Loucy (cell line): Measurements from ENCODE around the gene HSFY1.
"Not testable (repeated sequence)": the region's sequence is repeated elsewhere in the genome, so short reads cannot be mapped to it uniquely, and the experiment has no call there.

Experiments
- EZH2phosphoT487 ChIP-seq: fragments of 200-600 bp; IDR thresholded peaks from 2 replicates; pipeline ENCODE4 v1.6.1; 2018; ENCODE audit warnings: antibody characterized with exemption, mild to moderate bottlenecking, moderate library complexity, borderline replicate concordance
- TF ChIP-seq, protein P1 (sequence below): fragments of 200-600 bp; sonication (generic); conservative IDR thresholded peaks from 2 replicates; pipeline ENCODE4 v1.5.1; 2014; ENCODE audit warnings: mild to moderate bottlenecking, antibody characterized with exemption, low read length

DNA sequence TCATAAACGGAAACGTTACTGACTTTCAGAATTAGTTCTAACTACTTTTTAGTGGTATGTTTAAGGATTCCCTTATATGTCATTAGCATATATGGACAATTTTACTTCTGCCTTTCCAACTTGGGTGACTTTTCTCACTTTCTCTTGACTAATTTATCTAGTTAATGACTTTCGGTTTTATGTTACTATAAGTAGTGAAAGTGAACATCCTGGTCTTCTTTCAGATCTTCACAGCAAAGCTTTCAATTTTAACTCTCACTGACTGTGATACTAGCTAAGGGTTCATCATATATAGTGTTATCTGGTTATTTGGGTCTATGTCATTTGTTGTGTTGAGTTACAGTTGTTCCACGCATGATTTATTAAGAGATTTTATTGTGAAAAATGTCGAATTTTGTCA, 42.3 kb upstream of the HSFY1 start:
- not testable (repeated sequence) for TF ChIP-seq EZH2phosphoT487
- TF ChIP-seq, protein P1, sequence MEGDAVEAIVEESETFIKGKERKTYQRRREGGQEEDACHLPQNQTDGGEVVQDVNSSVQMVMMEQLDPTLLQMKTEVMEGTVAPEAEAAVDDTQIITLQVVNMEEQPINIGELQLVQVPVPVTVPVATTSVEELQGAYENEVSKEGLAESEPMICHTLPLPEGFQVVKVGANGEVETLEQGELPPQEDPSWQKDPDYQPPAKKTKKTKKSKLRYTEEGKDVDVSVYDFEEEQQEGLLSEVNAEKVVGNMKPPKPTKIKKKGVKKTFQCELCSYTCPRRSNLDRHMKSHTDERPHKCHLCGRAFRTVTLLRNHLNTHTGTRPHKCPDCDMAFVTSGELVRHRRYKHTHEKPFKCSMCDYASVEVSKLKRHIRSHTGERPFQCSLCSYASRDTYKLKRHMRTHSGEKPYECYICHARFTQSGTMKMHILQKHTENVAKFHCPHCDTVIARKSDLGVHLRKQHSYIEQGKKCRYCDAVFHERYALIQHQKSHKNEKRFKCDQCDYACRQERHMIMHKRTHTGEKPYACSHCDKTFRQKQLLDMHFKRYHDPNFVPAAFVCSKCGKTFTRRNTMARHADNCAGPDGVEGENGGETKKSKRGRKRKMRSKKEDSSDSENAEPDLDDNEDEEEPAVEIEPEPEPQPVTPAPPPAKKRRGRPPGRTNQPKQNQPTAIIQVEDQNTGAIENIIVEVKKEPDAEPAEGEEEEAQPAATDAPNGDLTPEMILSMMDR, result not testable (repeated sequence)
